Measurements from ENCODE around the gene LRFN2.

GRCh38 chr6:40541556-40542174 lies 45.5 kb downstream of the LRFN2 start:
- no peak for TF ChIP-seq CTCF (IDR thresholded peaks at IDR 0.05)
- TF ChIP-seq EZH2 (IDR thresholded peaks at IDR 0.05; ENCODE audit: borderline replicate concordance, insufficient read depth, low read depth, low read length, poor library complexity, severe bottlenecking), result no peak
